GM23338 (cell line): ENCODE results near the gene TULP3. TPM values are rescaled to one million over a fixed set of nuclear protein-coding genes. Genes with fewer than 3 reads are reported as not detected.
A peak's percentile ranks its signal among the peaks of the same experiment; 100 is the strongest.

Experiments
- ATAC-seq: fragments of 200-7000 bp; cut with Tn5 transposase; 3 replicates; pipeline ENCODE4 v1.9.1; 2020
- DNase-seq: peaks from one replicate; pipeline ENCODE4 v3.0.0-alpha.2; 2015; ENCODE audit warnings: low spot score
- H2AFZ ChIP-seq: fragments of 200-600 bp; sonication (generic); 2 replicates; pipeline ENCODE4 v1.8.0; 2016; ENCODE audit warnings: antibody characterized with exemption, mild to moderate bottlenecking, moderate library complexity
- H3F3A ChIP-seq: fragments of 200-600 bp; sonication (generic); replicated peaks from 2 replicates; pipeline ENCODE4 v1.8.0; 2017; ENCODE audit warnings: antibody characterized with exemption, mixed run types, low read depth
- H3K27ac ChIP-seq: fragments of 200-600 bp; sonication (generic); 2 replicates; pipeline ENCODE4 v1.6.1; 2016; ENCODE audit warnings: low read depth
- H3K27me3 ChIP-seq: fragments of 200-600 bp; sonication (generic); 2 replicates; pipeline ENCODE4 v1.8.0; 2016; ENCODE audit warnings: mild to moderate bottlenecking, mixed run types, moderate library complexity; ENCODE audit not compliant: insufficient read depth
- H3K36me3 ChIP-seq: fragments of 200-600 bp; sonication (generic); 2 replicates; pipeline ENCODE4 v1.8.0; 2016; ENCODE audit warnings: mild to moderate bottlenecking; ENCODE audit not compliant: insufficient read depth
- H3K4me1 ChIP-seq: fragments of 200-600 bp; sonication (generic); 2 replicates; pipeline ENCODE4 v1.8.0; 2016; ENCODE audit warnings: mild to moderate bottlenecking, moderate library complexity; ENCODE audit not compliant: insufficient read depth
- H3K4me2 ChIP-seq: fragments of 200-600 bp; sonication (generic); 2 replicates; pipeline ENCODE4 v1.7.1; 2017; ENCODE audit warnings: mixed run types
- H3K4me3 ChIP-seq: fragments of 200-600 bp; sonication (generic); 2 replicates; pipeline ENCODE4 v1.6.1; 2016; ENCODE audit warnings: mixed run types
- H3K79me2 ChIP-seq: fragments of 200-600 bp; sonication (generic); replicated peaks from 2 replicates; pipeline ENCODE4 v1.8.0; 2017; ENCODE audit warnings: mild to moderate bottlenecking; ENCODE audit not compliant: insufficient read depth
- H3K9me2 ChIP-seq: fragments of 200-600 bp; sonication (generic); 2 replicates; pipeline ENCODE4 v1.8.0; 2017; ENCODE audit not compliant: insufficient read depth
- H4K20me1 ChIP-seq: fragments of 200-600 bp; sonication (generic); replicated peaks from 2 replicates; pipeline ENCODE4 v1.8.0; 2017; ENCODE audit warnings: mild to moderate bottlenecking; ENCODE audit not compliant: insufficient read depth
- H3K27ac Mint-ChIP-seq: 2 replicates; pipeline ENCODE4 v1.8.0; 2020; ENCODE audit warnings: inconsistent platforms, mild to moderate bottlenecking, moderate library complexity, mixed read lengths
- H3K27me3 Mint-ChIP-seq: 3 replicates; pipeline ENCODE4 v1.8.0; 2022; ENCODE audit warnings: low read depth, mild to moderate bottlenecking, moderate library complexity, mixed read lengths, inconsistent platforms; ENCODE audit not compliant: insufficient read depth, poor library complexity
- H3K36me3 Mint-ChIP-seq: 3 replicates; pipeline ENCODE4 v1.8.0; 2021; ENCODE audit warnings: low read depth, mild to moderate bottlenecking, inconsistent platforms, moderate library complexity, mixed read lengths
- H3K4me1 Mint-ChIP-seq: 3 replicates; pipeline ENCODE4 v1.8.0; 2020; ENCODE audit warnings: mild to moderate bottlenecking, inconsistent platforms, mixed read lengths
- H3K4me3 Mint-ChIP-seq: 3 replicates; pipeline ENCODE4 v1.8.0; 2021; ENCODE audit warnings: moderate library complexity, mild to moderate bottlenecking, inconsistent platforms, mixed read lengths
- H3K9me3 Mint-ChIP-seq: 3 replicates; pipeline ENCODE4 v1.8.0; 2020; ENCODE audit warnings: moderate library complexity, mild to moderate bottlenecking, inconsistent platforms, mixed read lengths
- CREB1 ChIP-seq: fragments of 250-450 bp; sonication (Bioruptor Pico); IDR thresholded peaks from 2 replicates; pipeline ENCODE4 v1.5.0; 2020; ENCODE audit warnings: low read depth, mild to moderate bottlenecking, moderate library complexity
- CTCF ChIP-seq, 2 experiments: fragments of 200-600 bp in 1 of 2; sonication (generic) in 1 of 2; conservative IDR thresholded peaks; 2 replicates each; pipeline versions ENCODE4 v1.5.1 to v1.6.1; 2016 to 2017; ENCODE audit warnings: antibody characterized with exemption in 2 of 2, low read depth in 2 of 2, mild to moderate bottlenecking in 2 of 2, moderate library complexity in 1 of 2
- ETS1 ChIP-seq: IDR thresholded peaks from 2 replicates; pipeline ENCODE4 v1.6.1; 2016; ENCODE audit warnings: antibody characterized with exemption
- EZH2 ChIP-seq: fragments of 200-600 bp; sonication (generic); IDR thresholded peaks from one replicate; pipeline ENCODE4 v1.8.0; 2017; ENCODE audit warnings: antibody characterized with exemption, mild to moderate bottlenecking, low read depth; ENCODE audit not compliant: unreplicated experiment
- EZH2phosphoT487 ChIP-seq: fragments of 200-600 bp; sonication (generic); IDR thresholded peaks from one replicate; pipeline ENCODE4 v1.8.1; 2018; ENCODE audit warnings: antibody characterized with exemption; ENCODE audit not compliant: unreplicated experiment
- JUNB ChIP-seq: IDR thresholded peaks from one replicate; pipeline ENCODE4 v1.6.1; 2016; ENCODE audit warnings: antibody characterized with exemption; ENCODE audit not compliant: unreplicated experiment
- POLR2AphosphoS5 ChIP-seq: IDR thresholded peaks from 2 replicates; pipeline ENCODE4 v1.6.1; 2016; ENCODE audit warnings: antibody characterized with exemption, low read depth
- STAT1 ChIP-seq: IDR thresholded peaks from one replicate; pipeline ENCODE4 v1.6.1; 2016; ENCODE audit warnings: antibody characterized with exemption; ENCODE audit not compliant: unreplicated experiment
- ZNF462 ChIP-seq: fragments of 250-450 bp; sonication (Bioruptor Pico); IDR thresholded peaks from 2 replicates; pipeline ENCODE4 v1.5.0; 2020; ENCODE audit warnings: mild to moderate bottlenecking, moderate library complexity
- long read RNA-seq: library from polyadenylated mRNA; unstranded; transcript quantifications from one replicate; pipeline ENCODE4 v2.0.0, GENCODE V29; 2020; ENCODE audit not compliant: unreplicated experiment
- polyA plus RNA-seq: library from polyadenylated mRNA; unstranded; fragments of >200 nt; fragmentation: Nextera tagmentation; extraction: Ambion mirVana; gene quantifications from 2 replicates; pipeline ENCODE4 v1.2.1, GENCODE V29; 2016
- total RNA-seq: library from RNA; depleted of rRNA; stranded (reverse); fragments of >200 nt; shearing (Covaris generic); gene quantifications from 2 replicates; pipeline ENCODE4 v1.2.3, GENCODE V29; 2014; rRNA removed

TULP3 gene
- 17.5 and 18.8 TPM in 2 replicates for total RNA-seq
- polyA plus RNA-seq, result 11.6 and 15.1 TPM in 2 replicates
- long read RNA-seq, partial matches to known transcripts, result 1 of 4 reads
- long read RNA-seq, other reads (novel, unspliced or antisense), result 1 of 4 reads

GRCh38 chr12:2890388-2891239 lies at the start of gene TULP3:
TULP3 (plus strand) TSS chr12:2890891; CDS start chr12:2890948, 57 bp downstream.
- Mint-ChIP-seq H3K27me3 (peaks cover 19% of the 10 kb centered on the region), H3K27ac (peak within 1 kb of the TSS; percentile 90), H3K36me3 (peaks cover 34% of the 10 kb centered on the region), H3K4me3 (peak within 1 kb of the TSS; percentile 91), H3K4me1 (peaks cover 16% of the 10 kb centered on the region), H3K9me3 (peaks cover 3% of the 10 kb centered on the region; the same call in 1 of the 3 replicates)
- ATAC-seq (peak; percentile 94), DNase-seq (peak; percentile 99)
- Histone ChIP-seq H3K79me2 (peaks cover 32% of the 10 kb centered on the region), H3K4me3 (peak within 1 kb of the TSS; percentile 90), H2AFZ (peak within 1 kb of the TSS; percentile 96), H3K36me3 (peaks cover 28% of the 10 kb centered on the region), H3K9me2 (no peaks in the 10 kb centered on the region), H3K27ac (peak within 1 kb of the TSS; percentile 90), H3K4me2 (peak within 1 kb of the TSS; percentile 90), H3K27me3 (no peaks in the 10 kb centered on the region), H4K20me1 (peaks cover 25% of the 10 kb centered on the region; the same call in 1 of the 2 replicates), H3K4me1 (peaks cover 3% of the 10 kb centered on the region), H3F3A (peaks cover 27% of the 10 kb centered on the region)
- peak; percentile 42; the same call in 1 of the 2 replicates for TF ChIP-seq CREB1 (CRISPR knock-in tag)
- no peak for TF ChIP-seq EZH2
- no peak for TF ChIP-seq EZH2phosphoT487
- no peak for TF ChIP-seq ZNF462 (CRISPR knock-in tag)
- TF ChIP-seq CTCF (conservative IDR thresholded peaks at IDR 0.05; ENCODE audit: low read depth in 2 of 2), result no peak
- peak; percentile 83 for TF ChIP-seq POLR2AphosphoS5
- TF ChIP-seq ETS1, result peak; percentile 50
- no peak for TF ChIP-seq JUNB
- no peak for TF ChIP-seq STAT1
